K562 (cell line): ENCODE results near the gene ROR2. TPM values are rescaled to one million over a fixed set of nuclear protein-coding genes. Genes with fewer than 3 reads are reported as not detected.

ENCODE experiments used
- DPF2 ChIP-seq: fragments of 450-650 bp; IDR thresholded peaks from 2 replicates; pipeline ENCODE4 v1.6.1; 2016
- FOSL1 ChIP-seq: fragments of 200-800 bp; sonication (Bioruptor generic); conservative IDR thresholded peaks from 2 replicates; pipeline ENCODE4 v1.6.1; 2016; ENCODE audit warnings: missing genetic modification characterization, missing compliant biosample characterization
- JUND ChIP-seq, 2 experiments: IDR thresholded peaks; 2 replicates in 1 of 2; 3 replicates in 1 of 2; pipeline ENCODE4 v1.6.1; 2011; ENCODE audit warnings: borderline replicate concordance in 2 of 2, low read depth in 2 of 2, low read length in 2 of 2, improper control_type of control experiment in 1 of 2, missing biosample characterization in 1 of 2, missing genetic modification characterization in 1 of 2, missing genetic modification reagents in 1 of 2
- TCF3 ChIP-seq: sonication (generic); formaldehyde crosslinking; IDR thresholded peaks from 2 replicates; pipeline ENCODE4 v1.4.0; 2020; ENCODE audit warnings: mild to moderate bottlenecking, missing genetic modification reagents
- ZBTB40 ChIP-seq, 2 experiments: fragments of 450-650 bp in 1 of 2; sonication (generic) in 1 of 2; formaldehyde crosslinking in 1 of 2; IDR thresholded peaks; 2 replicates each; pipeline versions ENCODE4 v1.7.1 to v1.9.0; 2016 to 2022; ENCODE audit warnings: inconsistent platforms in 1 of 2, mild to moderate bottlenecking in 1 of 2, missing genetic modification reagents in 1 of 2
- ZNF592 ChIP-seq: fragments of 450-650 bp; IDR thresholded peaks from 2 replicates; pipeline ENCODE4 v1.6.1; 2017; ENCODE audit warnings: antibody characterized with exemption, mild to moderate bottlenecking
- ZNF76 ChIP-seq: fragments of 250-450 bp; sonication (Bioruptor Pico); IDR thresholded peaks from 2 replicates; pipeline ENCODE4 v1.4.0; 2020; ENCODE audit warnings: mild to moderate bottlenecking, moderate library complexity, borderline replicate concordance
- polyA plus RNA-seq, 8 experiments: library from polyadenylated mRNA; depleted of rRNA in 4 of 8; stranded (reverse) in 5 of 8; unstranded in 3 of 8; fragments of >200 nt; fragmentation: Nextera tagmentation in 2 of 8; fragmentation: Illumina TruSeq in 1 of 8; extraction: Ambion mirVana in 2 of 8; extraction: Trizol in 1 of 8; gene quantifications; 2 replicates each; pipeline versions ENCODE4 v1.2.1 to v1.2.3, GENCODE V29; 2011 to 2014; ENCODE audit warnings: inconsistent platforms in 1 of 8, missing spikeins in 1 of 8
- total RNA-seq, 7 experiments: library from RNA; depleted of rRNA in 6 of 7; stranded (reverse); fragments of >200 nt in 6 of 7; fragmentation: Illumina TruSeq in 2 of 7; extraction: Trizol in 2 of 7; gene quantifications; 2 replicates each; pipeline versions ENCODE4 v1.2.1 to v1.2.3, GENCODE V29; 2011 to 2021; ENCODE audit warnings: low replicate concordance in 1 of 7

ROR2 gene
- total and polyA plus RNA-seq, 9 of the 15 experiments (the other 6 are each of a cell fraction or from before 2014, with no cell fraction given) = 5.6 to 33.8 (median 15.3) TPM

GRCh38 chr9:91727972-91728371 is 222.1 kb downstream of the ROR2 start (continued):
- TF ChIP-seq ZNF592 (peak; percentile 42; the same call in 1 of the 2 replicates), JUND (IDR thresholded peaks at IDR 0.05; ENCODE audit: borderline replicate concordance, low read depth, low read length) (peak; percentile 76), JUND (tag; IDR thresholded peaks at IDR 0.05; ENCODE audit: borderline replicate concordance, low read depth, low read length) (peak; percentile 66; the same call in 2 of the 3 replicates), ZNF76 (CRISPR knock-in tag) (no peak), ZBTB40 (IDR thresholded peaks at IDR 0.05) (no peak), ZBTB40 (CRISPR knock-in tag; IDR thresholded peaks at IDR 0.05) (no peak), TCF3 (CRISPR knock-in tag) (peak; percentile 21; the same call in 1 of the 2 replicates), DPF2 (peak; percentile 36; the same call in 1 of the 2 replicates), FOSL1 (peak; percentile 46; the same call in 1 of the 2 replicates)
